IPS-18c (cell line): ENCODE data around the gene EDNRA.

Experiments
- H3K4me3 ChIP-seq: 2 replicates; pipeline ENCODE4 v1.7.0; 2013; ENCODE audit warnings: low read depth, mild to moderate bottlenecking, low read length, moderate library complexity; ENCODE audit not compliant: insufficient read depth
- H3K9me3 ChIP-seq: one replicate; pipeline ENCODE4 v1.6.1; 2013; ENCODE audit warnings: mild to moderate bottlenecking, low read length, moderate library complexity; ENCODE audit not compliant: control insufficient read depth, insufficient read depth

EDNRA gene

DNA sequence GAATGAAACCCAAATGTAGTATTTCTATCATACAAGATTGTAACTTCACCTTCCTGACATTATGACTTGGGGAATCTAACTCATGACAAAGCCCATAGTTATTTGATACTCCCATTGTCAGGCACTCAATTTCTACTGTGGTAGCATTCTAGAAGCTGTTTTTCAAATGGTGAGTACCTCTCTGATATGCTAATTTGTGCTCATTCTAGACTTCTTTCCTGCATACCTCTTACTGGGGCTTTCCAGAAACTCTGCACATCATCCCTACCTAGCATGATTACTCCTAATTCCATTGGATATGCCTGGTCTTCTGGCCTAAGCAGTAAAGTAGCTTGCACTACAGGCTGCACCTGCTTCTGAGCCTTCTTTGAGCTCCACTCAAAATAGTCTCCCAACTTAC is 85.9 kb downstream of the EDNRA start:
- H3K4me3 ChIP-seq, result no peak overlapping the region
- H3K9me3 ChIP-seq, result no peaks in the 10 kb centered on the region

DNA sequence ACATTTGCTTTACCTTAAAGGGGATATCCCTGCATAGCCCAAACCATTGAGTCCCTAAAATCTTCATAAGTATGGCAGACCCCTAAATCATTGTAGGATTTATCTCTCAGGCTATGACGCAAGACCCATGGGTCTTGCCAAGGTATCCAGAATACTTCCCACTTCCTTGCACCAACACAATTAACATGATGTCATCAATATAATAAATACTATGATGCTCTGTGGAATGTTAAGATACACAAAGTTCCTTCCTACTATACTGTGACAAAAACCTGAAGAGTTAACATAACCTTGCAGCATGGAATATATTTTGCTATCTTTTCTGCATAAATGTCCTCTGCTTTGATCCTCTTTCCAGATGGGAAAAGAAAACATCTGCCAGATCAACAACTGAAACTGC is 86.4 kb downstream of the EDNRA start:
- no peaks in the 10 kb centered on the region for H3K9me3 ChIP-seq
- no peak overlapping the region for H3K4me3 ChIP-seq

- Histone ChIP-seq H3K4me3 (no peak overlapping the region), H3K9me3 (no peaks in the 10 kb centered on the region)
Observed at GRCh38 chr4:147570616-147571015, 89.7 kb downstream of the EDNRA start.

DNA sequence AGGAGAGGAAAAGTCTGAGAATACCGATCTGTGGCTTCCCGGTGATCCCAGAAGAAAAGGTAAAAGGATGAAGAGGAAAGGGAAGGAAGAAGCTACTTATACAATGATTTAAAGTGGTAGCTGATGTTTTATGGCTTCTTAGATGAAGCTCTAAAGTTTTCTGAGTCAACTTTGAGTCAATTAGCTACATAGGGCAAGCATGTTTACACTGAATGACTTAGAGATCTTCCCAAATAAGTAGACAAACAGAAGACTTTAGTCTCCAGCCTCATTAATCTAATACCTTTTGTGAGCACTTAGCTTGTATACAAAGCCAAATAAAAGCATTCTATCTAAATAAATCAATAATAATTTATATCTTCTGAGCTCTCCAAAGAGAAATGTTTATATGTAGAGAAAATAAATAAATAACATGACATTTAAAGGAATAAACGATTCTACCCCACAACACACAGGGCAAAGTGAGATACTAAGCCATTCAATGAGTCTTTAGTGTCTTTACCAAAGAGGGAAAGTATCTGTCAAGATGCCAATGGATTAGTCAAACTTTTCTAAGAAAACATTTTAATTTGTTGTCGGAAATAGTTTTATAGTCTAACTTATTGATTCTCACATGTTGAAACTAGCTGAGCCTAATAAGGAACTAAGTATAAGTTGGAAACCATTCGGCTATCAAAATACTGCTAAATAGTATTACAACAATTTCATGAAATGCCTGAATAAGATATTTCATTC is 90.3 kb downstream of the EDNRA start:
- Histone ChIP-seq H3K9me3 (no peaks in the 10 kb centered on the region), H3K4me3 (no peak overlapping the region)

DNA sequence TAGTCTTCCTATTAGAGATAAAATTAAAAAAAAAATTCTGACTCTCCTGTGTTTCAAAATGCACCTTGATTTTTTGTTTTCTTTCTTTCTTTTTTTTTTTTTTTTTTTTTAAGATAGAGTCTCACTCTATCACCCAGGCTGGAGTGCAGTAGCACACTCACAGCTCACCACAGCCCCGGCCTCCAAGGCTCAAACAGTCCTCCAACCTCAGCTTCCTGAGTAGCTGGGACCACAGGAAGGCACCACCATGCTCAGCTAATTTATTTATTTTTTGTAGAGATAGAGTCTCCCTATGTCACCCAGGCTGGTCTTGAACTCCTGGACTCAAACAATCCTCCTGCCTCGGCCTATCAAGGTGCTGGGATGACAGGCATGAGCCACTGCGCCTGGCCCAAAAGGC is 95.2 kb downstream of the EDNRA start:
- H3K9me3 ChIP-seq, result no peaks in the 10 kb centered on the region
- no peak overlapping the region for H3K4me3 ChIP-seq

- H3K9me3 ChIP-seq, result no peaks in the 10 kb centered on the region
- no peak overlapping the region for H3K4me3 ChIP-seq
Observed at GRCh38 chr4:147578051-147578476, 97.2 kb downstream of the EDNRA start.

- Histone ChIP-seq H3K4me3 (no peak overlapping the region), H3K9me3 (no peaks in the 10 kb centered on the region)
Observed at GRCh38 chr4:147578593-147578992, 97.7 kb downstream of the EDNRA start.

DNA sequence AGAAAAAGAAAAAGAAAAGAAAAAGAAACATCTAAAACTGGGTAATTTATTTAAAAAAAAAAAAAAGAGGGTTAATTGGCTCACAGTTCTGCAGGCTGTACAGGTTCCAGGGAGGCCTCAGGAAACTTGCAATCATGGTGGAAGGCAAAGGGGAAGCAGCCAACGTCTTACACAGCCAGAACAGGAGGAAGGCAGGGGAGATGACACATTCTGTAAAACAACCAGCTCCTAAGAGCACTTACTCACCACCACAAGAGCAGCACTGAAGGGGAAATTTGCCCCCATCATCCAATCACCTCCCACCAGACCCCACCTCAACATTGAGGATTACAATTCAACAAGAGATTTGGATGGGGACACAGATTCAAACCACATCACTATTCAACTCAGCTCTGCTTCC is 99.5 kb downstream of the EDNRA start:
- Histone ChIP-seq H3K4me3 (no peak overlapping the region), H3K9me3 (no peaks in the 10 kb centered on the region)

- no peaks in the 10 kb centered on the region for H3K9me3 ChIP-seq
- no peak overlapping the region for H3K4me3 ChIP-seq
Observed at GRCh38 chr4:147581606-147582350, 100.9 kb downstream of the EDNRA start.

GRCh38 chr4:147582386-147583060 is 101.6 kb downstream of the EDNRA start:
- Histone ChIP-seq H3K9me3 (no peaks in the 10 kb centered on the region), H3K4me3 (no peak overlapping the region)

GRCh38 chr4:147583876-147584275 is 103.0 kb downstream of the EDNRA start:
- Histone ChIP-seq H3K9me3 (no peaks in the 10 kb centered on the region), H3K4me3 (no peak overlapping the region)

GRCh38 chr4:147586032-147586431 is 105.1 kb downstream of the EDNRA start:
- H3K4me3 ChIP-seq, result no peak overlapping the region
- no peaks in the 10 kb centered on the region for H3K9me3 ChIP-seq

- H3K4me3 ChIP-seq, result no peak overlapping the region
- H3K9me3 ChIP-seq, result no peaks in the 10 kb centered on the region
Observed at GRCh38 chr4:147586637-147587036, 105.7 kb downstream of the EDNRA start.

DNA sequence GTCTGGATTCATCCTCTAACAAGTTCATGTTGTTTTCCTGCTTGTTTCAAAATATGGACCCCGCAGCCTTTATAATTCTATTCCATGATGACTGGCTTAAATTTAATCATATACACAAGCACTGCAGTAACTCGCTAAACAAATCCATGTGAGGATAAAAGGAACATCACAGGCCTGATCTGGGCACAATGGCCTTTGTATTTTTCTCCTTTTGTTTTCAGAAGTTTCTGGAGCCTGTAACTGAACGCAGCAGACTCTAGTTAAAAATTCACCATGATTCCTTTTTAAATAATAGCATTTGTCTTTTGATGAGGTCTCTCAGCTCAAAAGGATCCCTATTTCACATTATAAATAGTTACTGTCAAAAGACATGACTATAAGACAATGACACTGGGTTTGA is 106.1 kb downstream of the EDNRA start:
- Histone ChIP-seq H3K9me3 (no peaks in the 10 kb centered on the region), H3K4me3 (no peak overlapping the region)

DNA sequence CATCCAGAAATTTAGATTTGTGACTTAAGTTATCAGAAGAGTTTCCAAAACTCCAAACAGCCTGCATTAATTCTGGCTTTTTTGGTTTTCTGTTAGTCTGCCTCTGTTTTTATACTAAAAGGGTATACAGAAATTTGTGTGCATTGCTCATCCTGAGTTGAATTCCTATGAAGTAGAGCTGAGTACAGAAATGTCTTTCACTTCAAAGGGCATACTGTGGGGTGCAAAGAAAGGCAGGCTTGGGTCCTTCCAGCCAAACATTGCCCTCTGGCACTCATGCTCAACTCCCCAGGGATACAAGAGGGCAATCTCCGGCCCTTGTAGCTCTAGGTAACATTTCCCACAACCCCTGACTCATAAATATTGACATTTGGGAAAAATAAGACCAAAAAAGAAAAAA is 108.7 kb downstream of the EDNRA start:
- Histone ChIP-seq H3K9me3 (no peaks in the 10 kb centered on the region), H3K4me3 (no peak overlapping the region)

DNA sequence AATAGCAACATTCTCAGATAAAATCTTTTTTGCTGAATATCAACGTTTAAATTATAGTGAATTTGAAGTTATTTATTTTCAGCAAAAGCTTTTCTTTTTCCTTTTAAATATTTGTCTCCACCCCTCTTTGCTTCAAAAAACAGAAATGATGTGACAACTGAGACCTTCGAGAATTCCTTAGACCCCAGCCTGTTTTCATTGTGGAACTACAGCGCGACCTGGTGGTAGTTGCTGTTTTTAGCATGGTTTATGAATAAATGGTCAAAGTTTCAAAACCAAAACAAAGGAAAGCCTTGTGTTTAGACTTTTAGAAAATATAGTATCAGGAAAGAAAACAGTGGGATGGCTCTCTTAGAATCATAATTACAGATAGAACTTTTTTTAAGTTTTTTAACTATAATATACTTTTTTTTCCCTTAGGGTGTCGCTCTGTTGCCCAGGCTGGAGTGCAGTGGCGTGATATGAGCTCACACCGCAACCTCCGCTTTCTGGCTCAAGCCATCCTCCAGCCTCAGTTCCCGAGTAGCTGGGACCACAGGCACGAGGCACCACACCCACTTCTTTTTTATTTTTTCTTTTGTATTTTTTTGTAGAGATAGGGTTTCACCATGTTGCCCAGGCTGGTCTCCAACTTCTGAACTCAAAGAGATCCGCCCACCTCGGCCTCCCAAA is 109.5 kb downstream of the EDNRA start:
- Histone ChIP-seq H3K4me3 (no peak overlapping the region), H3K9me3 (no peaks in the 10 kb centered on the region)

DNA sequence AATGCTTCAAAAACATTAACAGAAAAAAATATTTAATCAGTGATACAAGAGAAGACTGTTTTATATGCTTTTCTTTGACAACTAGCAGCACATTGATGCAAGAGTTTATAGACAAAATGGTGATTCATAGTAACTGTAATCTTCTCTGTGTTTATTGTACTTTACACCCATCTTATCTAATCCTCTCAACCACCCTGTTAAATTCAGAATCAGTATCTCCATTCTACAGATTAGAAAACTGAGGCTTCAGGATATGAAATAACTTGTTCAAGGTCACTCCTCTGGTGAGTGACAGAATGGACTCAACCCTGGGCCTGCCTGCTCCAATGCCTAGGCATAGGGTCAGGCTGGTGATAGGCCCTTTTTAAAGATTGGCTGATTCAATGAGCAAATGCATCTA is 110.2 kb downstream of the EDNRA start:
- Histone ChIP-seq H3K9me3 (no peaks in the 10 kb centered on the region), H3K4me3 (no peak overlapping the region)

DNA sequence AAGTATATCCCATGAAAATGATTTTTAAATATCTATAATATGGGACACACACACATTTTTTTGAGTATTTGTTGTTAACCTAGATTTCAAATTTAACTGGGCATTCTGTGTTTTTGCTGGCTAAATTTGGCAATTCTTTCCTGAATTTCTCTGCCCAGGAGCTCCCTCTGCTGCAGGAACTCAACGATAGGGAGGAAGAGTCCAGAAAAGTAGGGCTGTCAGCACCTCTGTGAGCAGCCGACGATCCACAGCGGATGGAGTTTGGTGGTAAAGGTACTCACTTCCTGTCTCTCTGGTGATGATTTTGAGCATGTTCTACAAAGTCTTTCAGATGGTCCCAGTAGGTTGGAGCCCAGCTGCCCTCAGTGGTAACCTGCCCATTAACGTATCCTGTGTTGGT is 113.2 kb downstream of the EDNRA start:
- no peak overlapping the region for H3K4me3 ChIP-seq
- no peaks in the 10 kb centered on the region for H3K9me3 ChIP-seq
